ENCODE results near the gene SPEM2.
A peak's percentile ranks its signal among the peaks of the same experiment; 100 is the strongest.

The SPEM2 gene

GRCh38 chr17:7421186-7421585, 4.2 kb upstream of the SPEM2 start:
- no peak for DNase-seq (ENCODE audit: low spot score)

GRCh38 chr17:7423679-7424078, 1.7 kb upstream of the SPEM2 start:
- DNase-seq (ENCODE audit: low spot score), result no peak

GRCh38 chr17:7425756-7426155, 340 bp downstream of the SPEM2 start:
- no peak for DNase-seq (ENCODE audit: low spot score)

- DNase-seq (ENCODE audit: low spot score), result no peak
Observed at GRCh38 chr17:7426203-7426863, 917 bp downstream of the SPEM2 start.

- DNase-seq (ENCODE audit: low spot score), result no peak
Observed at GRCh38 chr17:7426896-7427489, 1.6 kb downstream of the SPEM2 start.

GRCh38 chr17:7427549-7427948, 2.1 kb downstream of the SPEM2 start:
- DNase-seq (ENCODE audit: low spot score), result no peak

GRCh38 chr17:7428557-7428956, 3.1 kb downstream of the SPEM2 start, which contains the start of gene SPEM3:
Gene SPEM3, plus strand, starts transcription at chr17:7428857. Its CDS starts 46 bp downstream, at chr17:7428903.
- no peak for DNase-seq (ENCODE audit: low spot score)

GRCh38 chr17:7429722-7430121, 4.3 kb downstream of the SPEM2 start:
- DNase-seq (ENCODE audit: low spot score), result no peak

- no peak for DNase-seq (ENCODE audit: low spot score)
Observed at GRCh38 chr17:7431231-7431630, 5.8 kb downstream of the SPEM2 start.

- no peak for DNase-seq (ENCODE audit: low spot score)
Observed at GRCh38 chr17:7432296-7432695, 6.9 kb downstream of the SPEM2 start.

GRCh38 chr17:7435676-7436555, 10.5 kb downstream of the SPEM2 start:
- DNase-seq (ENCODE audit: low spot score), result peak; percentile 88

GRCh38 chr17:7436556-7437368, 11.3 kb downstream of the SPEM2 start:
- peak; percentile 94 for DNase-seq (ENCODE audit: low spot score)

- no peak for DNase-seq (ENCODE audit: low spot score)
Observed at GRCh38 chr17:7437369-7437863, 12.0 kb downstream of the SPEM2 start.

- no peak for DNase-seq (ENCODE audit: low spot score)
Observed at GRCh38 chr17:7437950-7438614, 12.7 kb downstream of the SPEM2 start.

- no peak for DNase-seq (ENCODE audit: low spot score)
Observed at GRCh38 chr17:7438656-7439460, 13.4 kb downstream of the SPEM2 start.

- no peak for DNase-seq (ENCODE audit: low spot score)
Observed at GRCh38 chr17:7439462-7440112, 14.2 kb downstream of the SPEM2 start, which contains the start of gene FGF11. Gene FGF11, plus strand, starts transcription at chr17:7439512. Its CDS starts 109 bp downstream, at chr17:7439621.

GRCh38 chr17:7440113-7440833, 14.9 kb downstream of the SPEM2 start:
- DNase-seq (ENCODE audit: low spot score), result no peak

- DNase-seq (ENCODE audit: low spot score), result peak; percentile 15
Observed at GRCh38 chr17:7440834-7441195, 15.4 kb downstream of the SPEM2 start.

- no peak for DNase-seq (ENCODE audit: low spot score)
Observed at GRCh38 chr17:7441266-7441665, 15.8 kb downstream of the SPEM2 start.

Data from RKO (cell line).